ENCODE measurements around the gene TEAD1. TPM values are rescaled to one million over a fixed set of nuclear protein-coding genes. Genes with fewer than 3 reads are reported as not detected.

The TEAD1 gene
- total RNA-seq, 2 donors from 2014 or later = 47.9 to 87.0 TPM

GRCh38 chr11:12767027-12767426, 92.8 kb downstream of the TEAD1 start:
- Histone ChIP-seq H3K4me3 (no peak overlapping the region), H3K4me1 (replicated peaks) (no peaks in the 10 kb centered on the region), H3K27me3 (replicated peaks; ENCODE audit: insufficient read depth) (no peaks in the 10 kb centered on the region), H3K27ac (no peak overlapping the region), H3K36me3 (no peaks in the 10 kb centered on the region), H3K9me3 (no peaks in the 10 kb centered on the region)
- TF ChIP-seq POLR2A (IDR thresholded peaks at IDR 0.05) (no peak), CTCF (IDR thresholded peaks at IDR 0.05) (no peak), POLR2AphosphoS5 (IDR thresholded peaks at IDR 0.05) (no peak)
- 83% methylated on average over 3 of the region's 3 CpGs for WGBS
- intact Hi-C loops (cut with DNase I) = no loop called here
- no peak for DNase-seq (ENCODE audit: low spot score)

- 79% methylated on average over 5 of the region's 5 CpGs for WGBS
- DNase-seq (ENCODE audit: low spot score) = no peak
- no peaks in the 10 kb centered on the region for H3K27me3 ChIP-seq (replicated peaks; ENCODE audit: insufficient read depth)
- H3K9me3 ChIP-seq = no peaks in the 10 kb centered on the region
- no peaks in the 10 kb centered on the region for H3K36me3 ChIP-seq
- no peak overlapping the region for H3K27ac ChIP-seq
- H3K4me1 ChIP-seq (replicated peaks) = no peaks in the 10 kb centered on the region
- no peak overlapping the region for H3K4me3 ChIP-seq
- TF ChIP-seq POLR2AphosphoS5 (IDR thresholded peaks at IDR 0.05) (no peak), CTCF (IDR thresholded peaks at IDR 0.05) (no peak), POLR2A (IDR thresholded peaks at IDR 0.05) (no peak)
- intact Hi-C loops (cut with DNase I) = no loop called here
These were observed 93.4 kb downstream of the TEAD1 start for GRCh38 chr11:12767577-12767976.

GRCh38 chr11:12768726-12769673, 94.8 kb downstream of the TEAD1 start:
- Histone ChIP-seq H3K36me3 (no peaks in the 10 kb centered on the region), H3K27ac (no peak overlapping the region), H3K9me3 (no peaks in the 10 kb centered on the region), H3K4me3 (no peak overlapping the region), H3K27me3 (replicated peaks; ENCODE audit: insufficient read depth) (no peaks in the 10 kb centered on the region), H3K4me1 (replicated peaks) (no peaks in the 10 kb centered on the region)
- no peak for DNase-seq (ENCODE audit: low spot score)
- WGBS = 81% methylated on average over 7 of the region's 7 CpGs
- intact Hi-C loops (cut with DNase I) = no loop called here
- TF ChIP-seq CTCF (IDR thresholded peaks at IDR 0.05) (no peak), POLR2A (IDR thresholded peaks at IDR 0.05) (no peak), POLR2AphosphoS5 (IDR thresholded peaks at IDR 0.05) (no peak)

GRCh38 chr11:12769834-12770345, 95.7 kb downstream of the TEAD1 start:
- no peak for DNase-seq (ENCODE audit: low spot score)
- no peaks in the 10 kb centered on the region for H3K9me3 ChIP-seq
- no peak overlapping the region for H3K27ac ChIP-seq
- H3K4me3 ChIP-seq = no peak overlapping the region
- intact Hi-C loops (cut with DNase I) = no loop called here
- H3K4me1 ChIP-seq (replicated peaks) = no peaks in the 10 kb centered on the region
- H3K36me3 ChIP-seq = no peaks in the 10 kb centered on the region
- TF ChIP-seq POLR2A (IDR thresholded peaks at IDR 0.05) = no peak
- TF ChIP-seq CTCF (IDR thresholded peaks at IDR 0.05) = no peak
- TF ChIP-seq POLR2AphosphoS5 (IDR thresholded peaks at IDR 0.05) = no peak
- H3K27me3 ChIP-seq (replicated peaks; ENCODE audit: insufficient read depth) = no peaks in the 10 kb centered on the region
- 19% methylated on average over 3 of the region's 3 CpGs for WGBS
